GM19023 (cell line): Measurements from ENCODE around the gene ZGPAT.

Experiments
- ATAC-seq: cut with Tn5 transposase; IDR thresholded peaks from one replicate; pipeline ENCODE4 v1.9.1; 2021; ENCODE audit warnings: mild to moderate bottlenecking, moderate library complexity; ENCODE audit not compliant: unreplicated experiment

Gene ZGPAT

DNA sequence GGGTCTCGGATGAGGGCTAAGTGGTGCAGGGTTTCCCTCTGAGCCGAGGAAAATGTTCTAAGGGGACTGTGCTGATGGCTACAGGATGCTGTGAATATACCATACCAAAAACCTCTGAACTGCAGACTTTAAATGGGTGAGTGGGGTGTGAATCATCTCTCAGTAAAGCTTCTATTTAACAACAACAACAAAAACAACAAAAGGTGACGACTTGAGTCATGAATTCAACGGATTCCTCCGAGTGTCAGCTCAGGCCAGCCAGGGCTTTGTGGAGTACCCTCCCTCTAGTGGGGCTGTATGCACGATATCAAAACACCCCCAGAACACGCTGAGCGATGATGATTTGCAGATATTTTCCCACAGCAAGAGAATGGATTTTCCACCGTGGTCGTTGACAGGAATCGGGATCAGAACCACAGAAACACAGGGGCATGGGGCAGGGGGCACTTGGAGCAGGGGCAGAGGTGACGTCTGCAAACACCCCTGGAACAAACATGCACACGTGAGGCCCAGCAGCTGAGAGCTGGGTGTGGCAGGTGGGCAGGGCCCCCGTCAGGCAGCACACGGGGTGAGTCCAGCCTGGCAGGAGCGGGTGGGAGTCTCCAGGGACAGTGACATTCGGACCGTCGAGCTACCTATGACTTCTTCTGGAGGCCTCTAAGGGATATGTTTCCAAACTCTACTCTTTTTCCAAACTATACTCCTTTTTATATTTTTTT is 70.4 kb downstream of the ZGPAT start:
- no peak for ATAC-seq

DNA sequence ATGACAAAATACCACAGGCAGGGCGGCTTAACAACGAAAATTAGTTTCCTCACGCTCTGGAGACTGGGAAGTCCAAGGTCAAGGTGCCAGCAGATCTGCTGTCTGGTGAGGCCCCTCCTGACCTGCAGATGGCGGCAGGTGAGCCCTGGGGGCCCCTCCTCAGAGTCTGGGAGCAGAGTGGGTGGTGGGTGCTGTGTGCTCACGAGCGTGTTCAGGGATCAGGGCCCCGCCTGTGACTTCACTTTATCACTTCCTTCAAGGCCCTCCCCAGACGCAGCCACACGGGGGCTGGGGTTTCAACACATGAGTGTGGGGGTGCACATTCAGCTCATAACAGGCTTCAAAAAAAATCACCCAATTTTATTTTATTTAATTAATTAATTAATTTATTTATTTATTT is 71.0 kb downstream of the ZGPAT start:
- ATAC-seq: no peak

DNA sequence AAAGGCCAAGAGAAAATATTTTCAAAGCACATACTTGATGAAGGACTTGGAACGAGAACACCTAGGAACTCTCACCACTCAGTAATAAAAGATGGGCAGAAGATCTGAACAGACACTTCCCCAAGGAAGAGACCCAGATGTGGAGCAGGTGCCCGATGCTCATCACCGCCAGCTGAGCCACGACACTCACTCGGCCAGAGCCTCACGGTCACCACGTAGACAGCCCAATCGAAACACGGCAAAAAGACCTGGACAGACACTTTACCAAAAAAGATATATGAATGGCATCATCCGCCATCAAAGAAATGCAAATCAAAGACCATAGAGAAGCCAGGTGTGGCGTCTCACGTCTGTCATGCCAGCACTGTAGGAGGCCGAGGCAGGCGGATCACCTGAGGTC is 73.3 kb downstream of the ZGPAT start:
- no peak for ATAC-seq

DNA sequence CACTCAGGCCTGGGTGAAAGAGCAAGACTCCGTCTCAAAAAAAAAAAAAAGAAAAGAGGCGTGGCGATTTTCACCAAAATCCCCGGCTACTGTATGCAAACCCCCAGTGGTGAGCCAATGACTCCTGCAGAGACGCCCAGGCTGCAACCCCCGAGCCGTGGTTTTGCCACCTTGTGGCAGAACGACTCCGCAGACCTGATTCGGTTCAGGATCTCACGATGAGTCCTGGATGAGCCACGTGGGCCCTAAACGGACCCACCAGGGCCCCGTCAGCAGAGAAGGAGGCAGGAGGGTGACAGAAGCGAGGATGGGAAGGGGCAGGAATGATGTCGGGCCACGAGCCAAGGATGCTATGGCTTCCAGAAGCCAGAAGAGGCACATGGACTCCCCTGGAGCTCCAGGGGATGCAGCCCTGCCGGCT is 74.2 kb downstream of the ZGPAT start:
- ATAC-seq: no peak

DNA sequence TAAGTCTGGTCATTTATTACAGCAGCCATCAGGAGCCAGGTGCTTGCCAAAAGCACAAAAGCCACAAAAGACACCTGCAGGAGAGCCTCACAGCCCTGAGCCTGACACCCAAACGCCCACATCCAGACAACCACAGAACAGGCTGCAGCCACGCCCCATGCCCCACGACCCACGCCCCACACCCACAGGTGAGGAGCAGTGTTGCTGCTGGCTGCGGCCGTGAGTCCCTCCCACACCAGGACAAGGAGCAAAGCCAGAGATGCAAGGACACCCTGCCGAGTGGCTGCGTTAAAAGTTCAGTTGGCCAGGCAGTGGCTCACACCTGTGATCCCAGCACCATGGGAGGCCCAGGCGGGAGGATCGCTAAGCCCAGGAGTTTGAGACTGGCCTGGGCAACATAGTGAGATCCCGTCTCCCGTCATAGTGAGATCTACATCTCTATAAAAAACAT is 74.7 kb downstream of the ZGPAT start:
- ATAC-seq: no peak

DNA sequence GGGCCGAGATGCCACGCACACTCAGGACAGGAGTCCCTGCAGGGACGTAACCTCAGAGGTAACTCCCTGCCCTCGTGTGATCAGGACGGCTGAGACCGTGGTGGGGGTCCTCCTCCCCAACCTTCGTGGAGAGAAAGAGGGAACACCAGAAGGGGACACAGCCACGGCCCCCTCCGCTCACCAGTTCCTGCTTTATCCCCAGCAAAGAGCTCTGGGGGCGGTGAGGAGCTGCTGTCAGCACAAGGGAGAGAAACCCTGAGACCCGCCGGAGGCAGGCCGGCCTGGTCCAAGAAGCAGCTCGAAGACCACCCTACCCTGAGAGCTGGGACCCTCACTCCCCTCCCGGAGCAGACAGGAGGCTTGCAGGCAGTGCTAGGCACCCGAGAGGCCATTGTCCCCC is 76.1 kb downstream of the ZGPAT start:
- ATAC-seq: no peak

DNA sequence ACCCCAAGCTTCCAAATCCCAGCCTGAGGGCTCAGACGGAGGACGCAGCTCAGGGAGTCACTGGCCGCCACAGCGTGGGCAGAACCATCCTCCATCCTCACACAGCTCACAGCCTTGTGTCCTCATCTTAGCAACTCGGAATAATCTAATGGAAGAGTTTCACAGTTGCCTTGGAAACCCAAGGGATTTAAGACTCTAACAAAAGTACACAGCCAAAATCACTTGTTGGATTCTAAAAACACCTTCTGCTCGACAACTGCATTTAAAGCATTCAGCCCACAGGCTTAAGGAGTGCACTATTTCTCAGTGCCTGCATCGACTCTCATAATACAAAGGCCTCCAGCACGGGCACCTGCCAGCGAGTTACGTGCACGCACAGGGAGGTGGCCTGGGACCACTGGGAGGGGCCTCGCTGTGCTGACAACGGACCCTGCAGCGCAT is 77.9 kb downstream of the ZGPAT start:
- no peak for ATAC-seq
